ENCODE measurements around the gene ARL15. TPM values are rescaled to one million over a fixed set of nuclear protein-coding genes. Genes with fewer than 3 reads are reported as not detected.

ARL15 gene
- total and polyA plus RNA-seq, 9 donors, result 14.9 to 34.0 (median 19.2) TPM

DNA sequence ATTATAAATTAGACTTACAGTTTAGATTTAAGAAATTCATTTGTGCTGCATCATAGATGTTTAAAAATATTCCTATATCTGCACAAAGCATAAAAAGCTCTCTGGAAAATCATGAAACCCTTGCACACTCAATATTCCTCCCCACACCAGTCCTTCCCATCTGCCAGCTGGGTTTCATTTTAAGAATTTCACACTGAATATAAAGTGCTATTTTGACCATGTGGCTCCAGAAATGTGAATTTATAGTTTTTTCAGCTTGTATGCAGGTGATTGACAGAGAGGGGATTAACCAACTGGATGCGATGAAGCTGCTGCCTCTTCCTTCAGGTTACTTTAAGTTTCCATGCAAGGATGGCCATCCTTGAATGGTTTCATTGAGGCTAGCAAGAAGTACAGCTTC, 403.6 kb downstream of the ARL15 start:
- H3K27ac ChIP-seq, result no peak overlapping the region
- intact Hi-C loops (cut with DNase I), result no loop called here
- H3K36me3 ChIP-seq, result no peaks in the 10 kb centered on the region
- H3K4me3 ChIP-seq, result no peak overlapping the region
- DNase-seq, result no peak
- no peaks in the 10 kb centered on the region for H3K9me3 ChIP-seq
- H3K4me1 ChIP-seq (ENCODE audit: insufficient read depth), result peaks cover 1% of the 10 kb centered on the region
- TF ChIP-seq, protein P1, sequence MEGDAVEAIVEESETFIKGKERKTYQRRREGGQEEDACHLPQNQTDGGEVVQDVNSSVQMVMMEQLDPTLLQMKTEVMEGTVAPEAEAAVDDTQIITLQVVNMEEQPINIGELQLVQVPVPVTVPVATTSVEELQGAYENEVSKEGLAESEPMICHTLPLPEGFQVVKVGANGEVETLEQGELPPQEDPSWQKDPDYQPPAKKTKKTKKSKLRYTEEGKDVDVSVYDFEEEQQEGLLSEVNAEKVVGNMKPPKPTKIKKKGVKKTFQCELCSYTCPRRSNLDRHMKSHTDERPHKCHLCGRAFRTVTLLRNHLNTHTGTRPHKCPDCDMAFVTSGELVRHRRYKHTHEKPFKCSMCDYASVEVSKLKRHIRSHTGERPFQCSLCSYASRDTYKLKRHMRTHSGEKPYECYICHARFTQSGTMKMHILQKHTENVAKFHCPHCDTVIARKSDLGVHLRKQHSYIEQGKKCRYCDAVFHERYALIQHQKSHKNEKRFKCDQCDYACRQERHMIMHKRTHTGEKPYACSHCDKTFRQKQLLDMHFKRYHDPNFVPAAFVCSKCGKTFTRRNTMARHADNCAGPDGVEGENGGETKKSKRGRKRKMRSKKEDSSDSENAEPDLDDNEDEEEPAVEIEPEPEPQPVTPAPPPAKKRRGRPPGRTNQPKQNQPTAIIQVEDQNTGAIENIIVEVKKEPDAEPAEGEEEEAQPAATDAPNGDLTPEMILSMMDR (IDR thresholded peaks at IDR 0.05), result no peak
- TF ChIP-seq EP300 (IDR thresholded peaks at IDR 0.05), result no peak
- 95 to 100% (median 100%) methylated on average over 1 of the region's 1 CpG for WGBS, 3 donors
- no peaks in the 10 kb centered on the region for H3K27me3 ChIP-seq

DNA sequence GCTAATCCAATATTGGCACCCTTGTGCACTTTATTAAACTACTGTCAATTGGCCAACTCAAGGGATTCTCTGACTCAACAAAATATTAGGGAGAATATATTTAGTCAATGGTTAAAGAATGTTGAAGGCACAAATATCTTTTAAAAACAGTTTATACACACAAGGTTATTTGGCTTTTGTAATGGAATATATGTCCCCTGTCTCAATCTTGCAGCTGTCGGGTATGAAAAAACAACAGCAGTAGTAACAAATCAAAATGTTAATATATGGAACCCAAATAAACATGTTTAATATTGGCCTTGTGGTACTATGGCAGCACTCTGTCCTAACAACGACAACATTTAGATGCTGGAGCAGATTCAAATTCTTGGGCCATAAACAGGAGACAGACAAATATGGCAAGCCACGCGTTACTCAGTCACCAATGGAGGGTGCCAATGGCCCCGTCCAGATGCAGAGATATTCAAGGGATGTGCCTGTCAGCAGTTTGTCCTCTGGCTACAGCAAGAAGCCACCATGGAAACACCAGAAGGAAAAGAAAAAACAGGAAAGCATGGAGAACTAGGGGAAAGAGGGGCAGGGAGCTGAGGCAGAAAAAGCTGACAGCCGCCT, 408.0 kb downstream of the ARL15 start:
- no peaks in the 10 kb centered on the region for H3K36me3 ChIP-seq
- H3K4me1 ChIP-seq (ENCODE audit: insufficient read depth), result peaks cover 1% of the 10 kb centered on the region
- no peaks in the 10 kb centered on the region for H3K27me3 ChIP-seq
- TF ChIP-seq POLR2A (IDR thresholded peaks at IDR 0.05), result no peak
- no peak for TF ChIP-seq EP300 (IDR thresholded peaks at IDR 0.05)
- TF ChIP-seq, protein P1 (IDR thresholded peaks at IDR 0.05), result no peak
- no peak overlapping the region for H3K27ac ChIP-seq
- intact Hi-C loops (cut with DNase I), result no loop called here
- H3K4me3 ChIP-seq, result no peak overlapping the region
- no peak for DNase-seq
- H3K9me3 ChIP-seq, result no peaks in the 10 kb centered on the region
- 90 to 92% (median 91%) methylated on average over 6 of the region's 6 CpGs for WGBS, 3 donors

DNA sequence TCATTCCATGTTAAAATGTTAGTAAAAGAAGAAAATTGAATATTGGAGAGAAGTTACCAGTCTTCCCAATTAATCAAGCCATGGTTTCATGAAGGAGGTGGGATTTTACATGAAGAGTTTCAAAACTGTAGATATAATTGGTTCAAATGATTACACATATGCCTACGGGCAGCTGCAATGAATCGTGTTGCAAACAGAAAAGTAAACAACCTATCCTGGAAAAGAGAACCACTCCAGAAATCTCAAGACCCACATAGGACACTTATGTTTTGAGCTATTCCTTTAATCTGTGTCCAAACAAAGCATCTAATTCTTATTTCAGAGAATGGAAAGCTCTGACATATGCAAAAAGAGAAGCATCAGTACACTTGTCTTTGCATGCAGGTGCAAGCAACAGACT, 409.7 kb downstream of the ARL15 start:
- no peaks in the 10 kb centered on the region for H3K27me3 ChIP-seq
- no peak overlapping the region for H3K27ac ChIP-seq
- no peak for TF ChIP-seq EP300 (IDR thresholded peaks at IDR 0.05)
- no peak for TF ChIP-seq POLR2A (IDR thresholded peaks at IDR 0.05)
- TF ChIP-seq, protein P1 (IDR thresholded peaks at IDR 0.05), result no peak

DNA sequence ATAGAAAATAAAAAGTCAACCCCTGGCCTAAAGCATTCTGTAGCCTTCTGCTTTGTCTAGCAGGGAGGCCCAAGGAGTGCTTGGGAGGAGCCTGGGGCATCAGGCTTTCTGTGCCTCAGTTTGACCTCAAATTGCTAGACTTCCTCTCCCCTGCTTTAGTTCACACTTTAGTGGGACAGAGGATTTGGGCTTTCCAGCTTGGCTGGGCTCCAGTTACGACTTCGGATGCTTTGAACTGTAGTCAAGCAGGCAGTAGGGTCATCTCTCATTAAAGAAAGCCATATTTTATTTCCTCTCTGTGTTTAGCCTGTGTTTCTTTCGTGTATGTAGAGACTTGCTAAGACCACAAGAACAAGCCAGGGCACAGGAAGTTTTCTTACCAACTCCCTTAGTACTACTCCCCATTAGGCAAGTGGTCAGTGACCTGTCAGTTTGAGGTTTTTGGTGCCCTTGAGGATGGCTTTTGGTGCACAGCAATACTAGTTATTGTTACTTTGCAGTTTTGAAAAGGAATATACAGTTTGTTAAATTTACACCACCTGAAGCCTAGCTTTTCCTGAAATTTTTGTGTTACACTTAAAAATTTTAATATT, 415.2 kb downstream of the ARL15 start:
- 54 to 70% (median 56%) methylated on average over 3 of the region's 3 CpGs for WGBS, 3 donors
- intact Hi-C loops (cut with DNase I), result no loop called here
- Histone ChIP-seq H3K27me3 (no peaks in the 10 kb centered on the region), H3K9me3 (no peaks in the 10 kb centered on the region), H3K36me3 (no peaks in the 10 kb centered on the region), H3K27ac (no peak overlapping the region), H3K4me1 (ENCODE audit: insufficient read depth) (peaks cover 2% of the 10 kb centered on the region), H3K4me3 (no peak overlapping the region)
- DNase-seq, result no peak
- TF ChIP-seq EP300 (IDR thresholded peaks at IDR 0.05) (no peak), POLR2A (IDR thresholded peaks at IDR 0.05) (no peak)
- TF ChIP-seq, protein P1 (IDR thresholded peaks at IDR 0.05), result no peak

More for the DNA sequence above, 409.7 kb downstream of the ARL15 start:
- H3K4me3 ChIP-seq, result no peak overlapping the region
- H3K36me3 ChIP-seq, result no peaks in the 10 kb centered on the region
- DNase-seq, result no peak
- 47 to 55% (median 54%) methylated on average over 2 of the region's 2 CpGs for WGBS, 3 donors
- no peaks in the 10 kb centered on the region for H3K4me1 ChIP-seq (ENCODE audit: insufficient read depth)
- intact Hi-C loops (cut with DNase I), result no loop called here
- no peaks in the 10 kb centered on the region for H3K9me3 ChIP-seq
